K562 (cell line): ENCODE results near the gene STK33. TPM values are rescaled to one million over a fixed set of nuclear protein-coding genes. Genes with fewer than 3 reads are reported as not detected.

ENCODE experiments used
- ATAC-seq: fragments of 200-7000 bp; cut with Tn5 transposase; 3 replicates; pipeline ENCODE4 v1.9.1; 2020; ENCODE audit warnings: moderate library complexity
- BruUV-seq: library from RNA; stranded (reverse); fragments of 400-500 nt; replicated peaks from 2 replicates; lab custom pipeline; 2021; lab: Mats Ljungman, UMichigan
- CTCF ChIA-PET: fragments of 300-600 bp; formaldehyde crosslinking; extraction: SDS; loops from one replicate; lab custom pipeline; 2021; ENCODE audit warnings: low intra/inter-chr PET ratio; lab: Yijun Ruan, JAX
- POLR2A ChIA-PET: fragments of 300-600, 350-650 bp; sonication (Branson Sonifier 250); formaldehyde crosslinking; extraction: SDS; loops from one replicate; lab custom pipeline; 2021; ENCODE audit warnings: antibody characterized with exemption, inconsistent platforms; lab: Yijun Ruan, JAX
- DNase-seq, 4 experiments: peaks; one replicate each; pipeline versions ENCODE4 v3.0.0 to v3.0.0-alpha.2; 2011 to 2018; ENCODE audit warnings: low spot score in 3 of 4, mixed read lengths in 3 of 4; ENCODE audit errors: extremely low read depth in 1 of 4
- FAIRE-seq: peaks from 2 replicates; lab custom pipeline; 2011; peaks lifted over from hg19 to GRCh38; lab: Jason Lieb, UNC
- H2AFZ ChIP-seq: 2 replicates; pipeline ENCODE4 v1.6.0; 2011; ENCODE audit warnings: low read depth, low read length, control low read depth, inconsistent platforms
- H3K27ac ChIP-seq: fragments of 200-600 bp; 3 replicates; pipeline ENCODE4 v1.8.0; 2011; ENCODE audit warnings: low read depth, mild to moderate bottlenecking, control low read depth, inconsistent platforms, low read length, moderate library complexity, mixed read lengths; ENCODE audit errors: extremely low read depth
- H3K27me3 ChIP-seq, 2 experiments: fragments of 300-600 bp in 1 of 2; 2 replicates in 1 of 2; 3 replicates in 1 of 2; pipeline versions ENCODE4 v1.6.0 to v1.8.0; 2011; ENCODE audit warnings: inconsistent platforms in 2 of 2, low read length in 2 of 2, mild to moderate bottlenecking in 1 of 2, mixed read lengths in 1 of 2, moderate library complexity in 1 of 2; ENCODE audit not compliant: control insufficient read depth in 2 of 2, insufficient read depth in 2 of 2
- H3K36me3 ChIP-seq: fragments of 300-600 bp; 3 replicates; pipeline ENCODE4 v1.8.0; 2011; ENCODE audit warnings: mild to moderate bottlenecking, low read length, inconsistent platforms; ENCODE audit not compliant: control insufficient read depth, insufficient read depth
- H3K4me1 ChIP-seq, 2 experiments: fragments of 200-600 bp in 1 of 2; replicated peaks in 1 of 2; 2 replicates in 1 of 2; 3 replicates in 1 of 2; pipeline versions ENCODE4 v1.5.1 to v1.8.0; 2011; ENCODE audit warnings: inconsistent platforms in 2 of 2, low read length in 2 of 2, mild to moderate bottlenecking in 1 of 2, mixed read lengths in 1 of 2, moderate library complexity in 1 of 2; ENCODE audit not compliant: control insufficient read depth in 2 of 2, insufficient read depth in 2 of 2
- H3K4me2 ChIP-seq: 2 replicates; pipeline ENCODE4 v1.6.1; 2011; ENCODE audit warnings: low read length, control low read depth, inconsistent platforms, mixed read lengths; ENCODE audit not compliant: insufficient read depth
- H3K4me3 ChIP-seq: fragments of 200-600 bp; sonication (generic), shearing (Covaris generic); 2 replicates; pipeline ENCODE4 v1.5.1; 2016; ENCODE audit warnings: control low read depth, inconsistent platforms
- H3K79me2 ChIP-seq: fragments of 200-600 bp; 3 replicates; pipeline ENCODE4 v1.8.0; 2011; ENCODE audit warnings: low read length, inconsistent platforms; ENCODE audit not compliant: control insufficient read depth, insufficient read depth
- H3K9ac ChIP-seq, 2 experiments: 2 replicates each; pipeline versions ENCODE4 v1.6.0 to v1.6.1; 2011; ENCODE audit warnings: low read depth in 2 of 2, low read length in 2 of 2, control low read depth in 1 of 2, inconsistent platforms in 1 of 2, mild to moderate bottlenecking in 1 of 2, mixed read lengths in 1 of 2; ENCODE audit not compliant: insufficient read depth in 1 of 2
- H3K9me1 ChIP-seq: one replicate; pipeline ENCODE4 v1.6.0; 2011; ENCODE audit warnings: inconsistent platforms, mild to moderate bottlenecking, low read length, moderate library complexity; ENCODE audit not compliant: control insufficient read depth, insufficient read depth
- H3K9me3 ChIP-seq: replicated peaks from 2 replicates; pipeline ENCODE4 v1.5.1; 2011; ENCODE audit warnings: low read depth, low read length, inconsistent platforms; ENCODE audit not compliant: control insufficient read depth, insufficient read depth
- H4K20me1 ChIP-seq: replicated peaks from 2 replicates; pipeline ENCODE4 v1.6.1; 2011; ENCODE audit warnings: low read length, inconsistent platforms, mixed read lengths; ENCODE audit not compliant: control insufficient read depth, insufficient read depth
- ATF1 ChIP-seq, 2 experiments: fragments of 450-650 bp in 1 of 2; IDR thresholded peaks; 2 replicates each; pipeline ENCODE4 v1.6.1; 2016; ENCODE audit warnings: missing compliant biosample characterization in 1 of 2, missing genetic modification characterization in 1 of 2
- BCOR ChIP-seq: fragments of 450-650 bp; IDR thresholded peaks from 2 replicates; pipeline ENCODE4 v1.6.1; 2016
- GTF2E2 ChIP-seq: fragments of 200-800 bp; sonication (Bioruptor generic); IDR thresholded peaks from 2 replicates; pipeline ENCODE4 v1.6.1; 2016; ENCODE audit warnings: missing genetic modification characterization, missing compliant biosample characterization
- MAFG ChIP-seq: fragments of 450-650 bp; conservative IDR thresholded peaks from 2 replicates; pipeline ENCODE4 v1.6.1; 2016; ENCODE audit warnings: missing genetic modification characterization, missing compliant biosample characterization
- NUFIP1 ChIP-seq: fragments of 450-650 bp; IDR thresholded peaks from 2 replicates; pipeline ENCODE4 v1.6.1; 2018; ENCODE audit not compliant: partially characterized antibody
- POLR3G ChIP-seq: IDR thresholded peaks from 2 replicates; pipeline ENCODE4 v1.6.1; 2011; ENCODE audit not compliant: insufficient read length, insufficient replicate concordance; ENCODE audit errors: extremely low read depth
- SREBF2 ChIP-seq: sonication (generic); formaldehyde crosslinking; IDR thresholded peaks from 2 replicates; pipeline ENCODE4 v1.4.0; 2020; ENCODE audit warnings: mild to moderate bottlenecking, missing genetic modification reagents
- ZBED1 ChIP-seq: IDR thresholded peaks from 2 replicates; pipeline ENCODE4 v1.6.1; 2014
- WGBS: fragments of 100-300 bp; shearing (Covaris generic); methylation state at CpG from one replicate; pipeline ENCODE4 v1.1.6; 2016; ENCODE audit warnings: low coverage, mixed read lengths; ENCODE audit not compliant: insufficient coverage; ENCODE audit errors: missing lambda C conversion rate; 5-methylcytosine and 5-hydroxymethylcytosine counted together
- in situ Hi-C: fragments of 300-500 bp; cut with MboI; formaldehyde crosslinking; loops from 4 replicates; pipeline ENCODE4 v1.15.0; 2018; ENCODE audit warnings: inconsistent platforms, mixed read lengths
- intact Hi-C: fragments of 100-400 bp; cut with micrococcal nuclease; formaldehyde crosslinking; loops from 2 replicates; pipeline ENCODE4 v1.14.2; 2022
- polyA plus RNA-seq, 8 experiments: library from polyadenylated mRNA; depleted of rRNA in 4 of 8; stranded (reverse) in 5 of 8; unstranded in 3 of 8; fragments of >200 nt; fragmentation: Nextera tagmentation in 2 of 8; fragmentation: Illumina TruSeq in 1 of 8; extraction: Ambion mirVana in 2 of 8; extraction: Trizol in 1 of 8; gene quantifications; 2 replicates each; pipeline versions ENCODE4 v1.2.1 to v1.2.3, GENCODE V29; 2011 to 2014; ENCODE audit warnings: inconsistent platforms in 1 of 8, missing spikeins in 1 of 8
- total RNA-seq, 7 experiments: library from RNA; depleted of rRNA in 6 of 7; stranded (reverse); fragments of >200 nt in 6 of 7; fragmentation: Illumina TruSeq in 2 of 7; extraction: Trizol in 2 of 7; gene quantifications; 2 replicates each; pipeline versions ENCODE4 v1.2.1 to v1.2.3, GENCODE V29; 2011 to 2021; ENCODE audit warnings: low replicate concordance in 1 of 7
- TF ChIP-seq, protein P1 (sequence below), 2 experiments: fragments of 450-650 bp; formaldehyde crosslinking in 1 of 2; IDR thresholded peaks; 2 replicates each; pipeline versions ENCODE4 v1.4.0 to v1.6.1; 2014 to 2020; ENCODE audit warnings: mild to moderate bottlenecking in 2 of 2, borderline replicate concordance in 1 of 2, low read depth in 1 of 2

STK33 gene
- total and polyA plus RNA-seq, 9 of the 15 experiments (the other 6 are each of a cell fraction or from before 2014, with no cell fraction given), result not detected

- intact Hi-C loops, result no loop called here
- POLR2A ChIA-PET, result no interaction called here
- CTCF ChIA-PET, result no interaction called here
Observed at GRCh38 chr11:8362491-8362890, 231.5 kb downstream of the STK33 start.

GRCh38 chr11:8361664-8362210 lies 232.3 kb downstream of the STK33 start:
- POLR2A ChIA-PET, result no interaction called here
- ATAC-seq, result no peak
- DNase-seq, result no peak
- H3K79me2 ChIP-seq, result no peaks in the 10 kb centered on the region
- no TSS peak for BruUV-seq
- WGBS, result 2% methylated on average over 10 of the region's 12 CpGs
- no peak overlapping the region for H3K9ac ChIP-seq
- no peak overlapping the region for H3K4me3 ChIP-seq
- peaks cover 4% of the 10 kb centered on the region; the same call in 1 of the 2 replicates for H4K20me1 ChIP-seq
- no peak for FAIRE-seq
- H2AFZ ChIP-seq, result no peak overlapping the region
- intact Hi-C loops (no loop called here), in situ Hi-C loops (loop anchor here (10.0 kb wide), 1 partner anchor 1933 kb away; the partner anchor contains the start of gene SBF2)
- H3K27ac ChIP-seq, result no peak overlapping the region
- H3K4me2 ChIP-seq, result no peak overlapping the region
- peaks cover 10 to 60% of the 10 kb centered on the region in 2 experiments; a peak in 4 of 5 replicates for H3K27me3 ChIP-seq
- H3K36me3 ChIP-seq, result no peaks in the 10 kb centered on the region
- H3K9me3 ChIP-seq, result no peaks in the 10 kb centered on the region
- peaks cover 2% of the 10 kb centered on the region for H3K9me1 ChIP-seq
- CTCF ChIA-PET, result no interaction called here
- H3K4me1 ChIP-seq, result no peaks in the 10 kb centered on the region
- TF ChIP-seq SREBF2 (CRISPR knock-in tag) (no peak), POLR3G (no peak), NUFIP1 (no peak), MAFG (tag) (no peak)
- TF ChIP-seq, protein P1, sequence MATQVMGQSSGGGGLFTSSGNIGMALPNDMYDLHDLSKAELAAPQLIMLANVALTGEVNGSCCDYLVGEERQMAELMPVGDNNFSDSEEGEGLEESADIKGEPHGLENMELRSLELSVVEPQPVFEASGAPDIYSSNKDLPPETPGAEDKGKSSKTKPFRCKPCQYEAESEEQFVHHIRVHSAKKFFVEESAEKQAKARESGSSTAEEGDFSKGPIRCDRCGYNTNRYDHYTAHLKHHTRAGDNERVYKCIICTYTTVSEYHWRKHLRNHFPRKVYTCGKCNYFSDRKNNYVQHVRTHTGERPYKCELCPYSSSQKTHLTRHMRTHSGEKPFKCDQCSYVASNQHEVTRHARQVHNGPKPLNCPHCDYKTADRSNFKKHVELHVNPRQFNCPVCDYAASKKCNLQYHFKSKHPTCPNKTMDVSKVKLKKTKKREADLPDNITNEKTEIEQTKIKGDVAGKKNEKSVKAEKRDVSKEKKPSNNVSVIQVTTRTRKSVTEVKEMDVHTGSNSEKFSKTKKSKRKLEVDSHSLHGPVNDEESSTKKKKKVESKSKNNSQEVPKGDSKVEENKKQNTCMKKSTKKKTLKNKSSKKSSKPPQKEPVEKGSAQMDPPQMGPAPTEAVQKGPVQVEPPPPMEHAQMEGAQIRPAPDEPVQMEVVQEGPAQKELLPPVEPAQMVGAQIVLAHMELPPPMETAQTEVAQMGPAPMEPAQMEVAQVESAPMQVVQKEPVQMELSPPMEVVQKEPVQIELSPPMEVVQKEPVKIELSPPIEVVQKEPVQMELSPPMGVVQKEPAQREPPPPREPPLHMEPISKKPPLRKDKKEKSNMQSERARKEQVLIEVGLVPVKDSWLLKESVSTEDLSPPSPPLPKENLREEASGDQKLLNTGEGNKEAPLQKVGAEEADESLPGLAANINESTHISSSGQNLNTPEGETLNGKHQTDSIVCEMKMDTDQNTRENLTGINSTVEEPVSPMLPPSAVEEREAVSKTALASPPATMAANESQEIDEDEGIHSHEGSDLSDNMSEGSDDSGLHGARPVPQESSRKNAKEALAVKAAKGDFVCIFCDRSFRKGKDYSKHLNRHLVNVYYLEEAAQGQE (IDR thresholded peaks at IDR 0.05; ENCODE audit: borderline replicate concordance), result no peak
- TF ChIP-seq, protein P1 (CRISPR knock-in tag; IDR thresholded peaks at IDR 0.05; ENCODE audit: low read depth), result no peak

More at GRCh38 chr11:8362491-8362890, 231.5 kb downstream of the STK33 start:
- WGBS, result 6% methylated on average over 4 of the region's 4 CpGs
- no peaks in the 10 kb centered on the region for H3K79me2 ChIP-seq
- FAIRE-seq (no peak), ATAC-seq (no peak), DNase-seq (no peak)
- no peak overlapping the region for H2AFZ ChIP-seq
- in situ Hi-C loops, result loop anchor here (10.0 kb wide), 1 partner anchor 1932 kb away; the partner anchor contains the start of gene SBF2
- H3K27ac ChIP-seq, result no peak overlapping the region
- no peak overlapping the region for H3K4me2 ChIP-seq
- H3K27me3 ChIP-seq, result peaks cover 8 to 59% of the 10 kb centered on the region in 2 experiments; a peak in 2 of 5 replicates
- H4K20me1 ChIP-seq, result peaks cover 4% of the 10 kb centered on the region; the same call in 1 of the 2 replicates
- TF ChIP-seq BCOR (no peak), ZBED1 (no peak), ATF1 (CRISPR knock-in tag; IDR thresholded peaks at IDR 0.05) (no peak), ATF1 (tag; IDR thresholded peaks at IDR 0.05) (no peak), GTF2E2 (tag) (no peak)
- no peaks in the 10 kb centered on the region for H3K9me3 ChIP-seq
- H3K9me1 ChIP-seq, result no peaks in the 10 kb centered on the region
- BruUV-seq, result no TSS peak
- H3K9ac ChIP-seq, result no peak overlapping the region
- H3K4me1 ChIP-seq, result no peaks in the 10 kb centered on the region
- no peak overlapping the region for H3K4me3 ChIP-seq
- no peaks in the 10 kb centered on the region for H3K36me3 ChIP-seq
